ENCODE measurements around the gene KCNQ5. TPM values are rescaled to one million over a fixed set of nuclear protein-coding genes. Genes with fewer than 3 reads are reported as not detected.
"Not testable (repeated sequence)": the region's sequence is repeated elsewhere in the genome, so short reads cannot be mapped to it uniquely, and the experiment has no call there.

Gene KCNQ5
- 0.18 and 0.31 TPM in 2 replicates for total RNA-seq (2014; rRNA removed; shearing (Covaris generic))

DNA sequence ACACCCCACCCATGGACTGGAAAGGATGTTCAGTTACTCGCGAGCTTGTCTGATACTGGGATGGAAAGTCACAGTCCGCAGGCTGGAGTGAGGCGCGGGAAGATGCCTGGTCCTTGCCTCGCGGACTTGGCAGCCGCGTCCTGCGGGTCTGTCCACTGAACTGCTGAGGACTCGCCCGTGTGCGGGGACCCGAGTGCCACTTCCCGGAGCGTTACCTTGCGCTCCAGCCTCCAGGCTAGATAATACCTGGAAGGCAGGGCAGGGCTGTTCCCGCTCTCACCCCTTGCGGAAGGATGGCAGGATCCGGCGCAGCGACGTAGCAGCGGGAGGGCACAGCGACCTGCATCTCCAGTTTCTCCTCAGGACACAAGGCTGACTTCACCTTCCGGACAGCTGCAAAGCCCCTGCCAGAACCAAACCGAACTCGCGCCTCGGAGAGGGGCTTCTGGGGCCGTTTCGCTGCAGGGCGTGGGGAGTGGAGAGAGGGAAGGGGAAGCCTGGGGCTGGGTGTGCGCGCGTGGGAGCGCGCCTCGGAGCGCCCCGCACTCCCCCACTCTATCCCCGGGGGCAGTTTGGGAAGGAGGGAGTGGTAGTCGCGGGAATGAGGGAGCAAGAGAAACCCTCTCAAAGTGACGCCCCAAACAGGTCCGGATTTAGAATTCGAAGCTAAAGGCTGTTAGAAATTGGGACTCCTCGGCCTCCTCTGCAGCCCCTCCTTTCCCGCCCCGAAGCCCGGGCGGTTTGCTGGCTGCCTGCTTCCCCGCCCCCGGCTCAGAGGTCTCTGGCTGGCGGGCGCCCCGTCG lies at the start of gene KCNQ5:
TSS of gene KCNQ5 (plus strand) at position 774 of the 803 bp plus-strand sequence.
- peaks cover 54% of the 10 kb centered on the region for H3K27me3 ChIP-seq (ENCODE audit: control insufficient read depth, insufficient read depth, low read length)

DNA sequence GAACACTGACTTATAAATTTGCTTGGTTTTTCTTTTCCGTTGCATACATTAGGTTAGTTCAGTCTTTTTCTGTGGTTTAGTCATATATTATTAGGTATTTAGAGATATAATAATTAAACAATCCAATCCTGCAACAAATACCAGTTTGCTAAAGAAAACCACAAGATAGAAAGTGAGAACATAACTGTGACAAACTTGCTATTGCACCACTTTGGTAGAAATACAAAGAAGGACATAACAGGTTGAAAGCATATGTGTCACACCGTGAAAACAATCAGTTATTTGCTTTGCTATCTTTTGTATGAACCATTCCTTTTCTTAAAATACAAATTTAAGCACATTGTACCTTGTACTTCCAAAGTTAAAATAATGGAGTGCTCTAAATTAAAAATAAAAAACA lies 42.0 kb upstream of the KCNQ5 start:
- DNase-seq: no peak
- no peaks in the 10 kb centered on the region for H3K36me3 ChIP-seq (replicated peaks; ENCODE audit: control insufficient read depth, insufficient read depth, low read length)
- no peak overlapping the region for H3K4me3 ChIP-seq (ENCODE audit: insufficient read depth, low read depth, low read length)
- H3K27me3 ChIP-seq (ENCODE audit: control insufficient read depth, insufficient read depth, low read length): no peaks in the 10 kb centered on the region

More for the DNA sequence above, at the start of gene KCNQ5:
- H3K4me3 ChIP-seq (ENCODE audit: insufficient read depth, low read depth, low read length): peak within 1 kb of the TSS; percentile 52
- no peaks in the 10 kb centered on the region for H3K36me3 ChIP-seq (replicated peaks; ENCODE audit: control insufficient read depth, insufficient read depth, low read length)
- peak; percentile 73 for DNase-seq

DNA sequence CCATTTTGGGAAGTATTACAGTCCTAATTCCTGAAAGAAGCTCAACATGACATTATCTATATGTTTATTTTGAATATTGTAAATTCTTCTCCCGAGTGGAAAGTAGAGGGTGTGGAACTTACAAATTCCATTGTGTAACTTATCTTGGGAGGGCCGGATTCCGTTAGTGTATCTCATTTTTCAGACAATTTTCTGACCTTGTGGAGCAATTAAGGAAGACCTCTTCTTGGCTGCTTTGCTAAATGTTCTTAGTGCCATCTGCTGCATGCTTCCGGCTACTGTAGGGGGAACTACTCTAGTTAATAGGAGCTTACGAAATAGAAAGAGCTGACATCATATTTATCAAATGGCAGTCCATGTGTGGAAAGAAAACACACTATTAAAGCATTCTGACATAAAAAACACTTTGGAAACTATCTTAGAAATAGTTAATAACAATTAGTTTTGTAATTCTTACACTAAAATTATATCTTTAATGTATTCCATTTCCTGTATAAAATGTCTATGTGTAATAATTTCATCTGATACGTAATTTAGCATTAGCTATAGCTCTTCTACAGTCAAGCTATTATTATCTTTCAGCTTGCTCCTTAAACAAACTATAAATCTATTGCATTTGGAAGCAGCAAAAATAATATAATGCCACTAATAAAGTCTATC lies 41.5 kb upstream of the KCNQ5 start:
- H3K36me3 ChIP-seq (replicated peaks; ENCODE audit: control insufficient read depth, insufficient read depth, low read length): no peaks in the 10 kb centered on the region
- no peak overlapping the region for H3K4me3 ChIP-seq (ENCODE audit: insufficient read depth, low read depth, low read length)
- H3K27me3 ChIP-seq (ENCODE audit: control insufficient read depth, insufficient read depth, low read length): no peaks in the 10 kb centered on the region
- peak; percentile 7 for DNase-seq

DNA sequence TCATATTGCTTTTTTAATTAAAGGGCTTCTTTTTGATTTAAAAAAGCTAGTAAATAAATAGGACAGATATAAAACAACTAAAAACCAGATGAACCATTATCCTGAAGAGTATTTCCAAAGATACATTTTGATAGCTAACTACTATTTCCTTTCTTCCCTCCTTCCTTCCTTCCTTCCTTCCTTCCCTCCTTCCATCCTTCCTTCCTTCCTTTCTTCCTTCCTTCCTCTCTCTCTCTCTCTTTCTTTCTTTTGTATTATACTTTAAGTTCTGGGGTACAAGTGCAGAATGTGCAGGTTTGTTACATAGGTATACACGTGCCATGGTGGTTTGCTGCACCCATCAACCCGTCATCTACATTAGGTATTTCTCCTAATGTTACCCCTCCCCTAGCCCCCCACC lies 40.9 kb upstream of the KCNQ5 start:
- H3K36me3 ChIP-seq (replicated peaks; ENCODE audit: control insufficient read depth, insufficient read depth, low read length); H3K27me3 ChIP-seq (ENCODE audit: control insufficient read depth, insufficient read depth, low read length); H3K4me3 ChIP-seq (ENCODE audit: insufficient read depth, low read depth, low read length); DNase-seq: not testable (repeated sequence)

DNA sequence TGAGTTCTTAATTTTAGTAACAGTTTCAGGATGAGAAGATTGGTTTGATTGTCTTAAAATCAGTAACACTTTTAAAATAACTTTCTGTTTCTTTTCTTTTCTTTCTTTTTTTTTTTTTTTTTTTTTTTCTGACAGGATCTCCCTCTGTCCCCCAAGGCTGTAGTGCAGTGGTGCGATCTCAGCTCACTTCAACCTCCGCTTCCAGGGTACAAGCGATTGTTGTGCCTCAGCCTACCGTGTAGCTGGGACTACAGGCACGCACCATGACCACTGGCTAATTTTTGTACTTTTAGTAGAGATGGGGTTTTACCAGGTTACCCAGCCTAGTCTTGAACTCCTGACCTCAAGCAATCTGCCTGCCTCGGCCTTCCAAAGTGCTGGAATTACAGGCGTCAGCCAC lies 33.7 kb upstream of the KCNQ5 start:
- DNase-seq: no peak
- Histone ChIP-seq H3K36me3 (replicated peaks; ENCODE audit: control insufficient read depth, insufficient read depth, low read length) (no peaks in the 10 kb centered on the region), H3K27me3 (ENCODE audit: control insufficient read depth, insufficient read depth, low read length) (no peaks in the 10 kb centered on the region), H3K4me3 (ENCODE audit: insufficient read depth, low read depth, low read length) (no peak overlapping the region)

DNA sequence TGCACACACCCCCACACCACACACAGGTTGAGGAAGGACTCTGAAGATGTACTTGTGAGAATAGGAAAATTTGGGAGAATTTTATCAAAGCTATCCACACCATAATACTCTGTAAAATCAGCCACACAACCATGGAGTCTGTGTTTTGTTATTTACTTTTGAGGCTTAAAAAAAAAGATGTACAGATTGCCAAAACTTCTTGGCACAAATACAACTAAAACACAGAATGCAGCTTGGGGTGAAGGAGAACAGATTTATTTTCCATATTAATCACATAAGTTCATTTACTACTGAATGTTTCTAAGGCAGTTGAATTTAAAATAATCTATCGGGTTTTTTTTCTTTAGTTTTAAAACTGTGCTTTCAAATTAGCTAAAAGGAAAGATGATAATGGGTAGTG lies 32.8 kb upstream of the KCNQ5 start:
- no peaks in the 10 kb centered on the region for H3K27me3 ChIP-seq (ENCODE audit: control insufficient read depth, insufficient read depth, low read length)
- no peaks in the 10 kb centered on the region for H3K36me3 ChIP-seq (replicated peaks; ENCODE audit: control insufficient read depth, insufficient read depth, low read length)
- DNase-seq: no peak
- H3K4me3 ChIP-seq (ENCODE audit: insufficient read depth, low read depth, low read length): no peak overlapping the region

DNA sequence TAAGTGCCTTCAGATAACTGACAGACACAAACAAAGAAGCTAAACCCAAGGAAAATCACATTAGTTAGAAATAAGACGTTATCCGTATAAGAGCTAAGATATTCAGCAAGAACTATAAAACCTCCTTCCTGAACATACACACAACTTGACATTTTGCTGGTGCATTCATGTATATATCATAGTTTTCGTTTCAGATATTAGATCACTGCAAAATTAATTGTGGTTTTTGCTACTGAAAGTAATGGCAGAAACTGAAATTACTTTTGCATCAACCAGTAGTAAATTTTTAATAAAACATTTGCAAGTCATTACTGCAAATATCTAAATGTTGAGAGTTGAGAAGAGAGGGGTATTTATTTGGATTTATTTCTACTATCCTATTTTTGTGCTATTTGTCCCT lies 26.1 kb upstream of the KCNQ5 start:
- no peak for DNase-seq
- no peaks in the 10 kb centered on the region for H3K36me3 ChIP-seq (replicated peaks; ENCODE audit: control insufficient read depth, insufficient read depth, low read length)

DNA sequence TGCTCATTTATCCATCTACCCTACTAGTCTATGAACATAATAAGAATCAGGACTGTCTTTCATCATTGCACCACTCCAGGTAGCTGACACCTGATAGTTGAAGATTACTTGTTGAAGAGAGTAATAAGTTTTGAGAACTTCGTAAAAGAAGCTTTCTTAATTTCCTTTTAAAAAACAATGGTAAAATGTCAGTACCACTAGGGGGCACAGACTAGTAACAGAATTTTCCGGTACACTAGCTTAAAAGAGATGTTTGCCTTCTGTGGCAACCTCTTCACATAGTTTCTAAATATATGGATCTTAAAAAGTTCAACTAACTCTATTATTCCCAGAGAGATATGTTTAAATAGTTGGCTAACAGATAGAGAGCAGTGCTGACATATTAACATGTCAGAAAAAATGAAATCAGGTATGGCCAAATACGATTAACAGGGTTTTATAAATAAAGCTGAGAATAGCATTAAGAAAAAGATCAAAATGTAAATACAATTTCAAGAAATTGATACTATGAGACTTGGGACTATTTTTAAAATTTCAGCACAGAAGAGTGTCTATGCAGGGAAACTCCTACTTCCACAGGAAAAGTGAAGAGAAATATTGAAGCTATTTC lies 5.4 kb upstream of the KCNQ5 start:
- peaks cover 28% of the 10 kb centered on the region for H3K27me3 ChIP-seq (ENCODE audit: control insufficient read depth, insufficient read depth, low read length)
- no peak overlapping the region for H3K4me3 ChIP-seq (ENCODE audit: insufficient read depth, low read depth, low read length)
- DNase-seq: no peak
- H3K36me3 ChIP-seq (replicated peaks; ENCODE audit: control insufficient read depth, insufficient read depth, low read length): no peaks in the 10 kb centered on the region

More for the DNA sequence above, 26.1 kb upstream of the KCNQ5 start:
- H3K27me3 ChIP-seq (ENCODE audit: control insufficient read depth, insufficient read depth, low read length): no peaks in the 10 kb centered on the region
- H3K4me3 ChIP-seq (ENCODE audit: insufficient read depth, low read depth, low read length): no peak overlapping the region

DNA sequence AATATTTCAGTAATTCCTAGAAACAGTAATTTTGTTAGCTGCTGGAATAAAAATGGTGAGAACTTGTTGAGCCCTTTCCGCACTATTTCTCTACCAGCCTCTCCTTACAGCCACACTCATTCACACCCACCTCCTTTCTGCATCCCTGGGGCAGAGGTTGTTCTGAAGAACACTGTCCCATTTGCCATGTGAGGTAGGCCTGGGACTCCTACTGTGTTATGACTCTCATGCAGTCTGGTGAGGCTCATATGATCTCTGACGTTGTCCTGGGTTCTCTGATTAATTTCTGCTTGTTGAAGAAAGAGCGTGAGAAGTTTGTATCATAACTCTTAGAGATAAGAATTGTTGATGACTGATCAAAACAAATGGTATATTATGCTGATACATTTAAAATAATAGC lies 4.1 kb upstream of the KCNQ5 start:
- no peak overlapping the region for H3K4me3 ChIP-seq (ENCODE audit: insufficient read depth, low read depth, low read length)
- H3K36me3 ChIP-seq (replicated peaks; ENCODE audit: control insufficient read depth, insufficient read depth, low read length): no peaks in the 10 kb centered on the region
- no peak for DNase-seq
- H3K27me3 ChIP-seq (ENCODE audit: control insufficient read depth, insufficient read depth, low read length): peaks cover 40% of the 10 kb centered on the region

DNA sequence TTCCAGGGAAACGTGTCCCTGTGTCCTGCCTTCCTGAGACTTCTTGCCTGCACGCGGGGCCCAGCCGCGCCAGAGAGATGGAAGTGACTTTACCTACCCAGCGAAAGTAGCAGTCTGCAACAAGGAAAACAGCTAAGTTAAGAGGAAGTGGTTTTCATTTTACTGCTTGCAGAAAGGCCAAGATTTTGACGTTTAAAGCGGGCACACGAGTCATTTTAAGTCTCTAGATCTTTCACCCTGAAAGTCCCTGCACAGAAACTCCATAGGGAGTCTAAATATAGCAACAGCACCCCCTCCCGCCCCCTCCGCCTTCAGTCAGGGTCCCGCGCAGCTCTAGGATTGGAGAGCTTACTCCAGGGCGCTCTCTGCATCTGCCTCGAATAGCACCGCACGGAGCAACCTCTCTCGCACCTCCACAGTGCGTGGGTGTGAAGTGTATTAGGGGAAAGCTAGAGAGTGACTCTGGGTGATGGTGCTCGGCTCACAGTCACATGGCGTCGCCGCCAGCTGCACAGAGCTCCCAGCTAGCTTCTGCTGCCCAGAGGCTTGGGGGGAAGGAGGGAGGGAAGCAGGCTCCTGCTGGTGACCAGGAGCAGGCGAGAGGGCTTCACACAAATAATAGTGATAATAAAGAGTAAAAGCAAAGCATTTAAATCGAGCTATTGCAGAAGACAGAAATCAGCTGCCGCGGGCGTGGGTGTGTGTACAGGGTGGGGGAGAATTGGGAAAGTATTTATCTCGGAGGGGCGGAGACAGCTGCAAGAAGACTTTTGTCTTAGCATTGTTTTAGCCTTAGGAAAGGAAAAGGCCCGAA lies 1.8 kb upstream of the KCNQ5 start:
- Histone ChIP-seq H3K4me3 (ENCODE audit: insufficient read depth, low read depth, low read length) (peak overlapping the region; percentile 39), H3K36me3 (replicated peaks; ENCODE audit: control insufficient read depth, insufficient read depth, low read length) (no peaks in the 10 kb centered on the region), H3K27me3 (ENCODE audit: control insufficient read depth, insufficient read depth, low read length) (peaks cover 54% of the 10 kb centered on the region)
- peak; percentile 60 for DNase-seq

DNA sequence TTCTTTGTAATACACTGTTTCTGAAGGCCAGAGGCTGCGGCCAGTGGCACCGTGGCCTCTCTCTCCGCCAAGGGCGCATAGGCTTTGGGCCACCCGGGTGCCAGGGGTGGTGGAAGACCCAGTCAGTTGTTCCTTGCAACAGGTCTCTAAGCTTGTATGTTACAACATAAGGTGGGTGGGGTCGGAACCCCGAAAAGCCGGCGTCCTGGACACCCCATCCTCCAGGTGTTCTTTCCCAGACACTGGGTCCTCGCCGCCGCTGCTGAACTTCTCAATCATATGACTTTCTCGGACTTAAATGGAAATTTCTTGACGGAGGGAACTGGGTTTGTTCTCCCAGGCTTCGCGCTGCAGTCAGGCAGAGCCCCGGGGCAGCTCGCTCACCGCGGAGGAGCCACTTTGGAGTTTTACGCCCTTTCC lies 983 bp upstream of the KCNQ5 start:
- Histone ChIP-seq H3K27me3 (ENCODE audit: control insufficient read depth, insufficient read depth, low read length) (peaks cover 54% of the 10 kb centered on the region), H3K36me3 (replicated peaks; ENCODE audit: control insufficient read depth, insufficient read depth, low read length) (no peaks in the 10 kb centered on the region), H3K4me3 (ENCODE audit: insufficient read depth, low read depth, low read length) (peak overlapping the region; percentile 52)
- DNase-seq: peak; percentile 41

DNA sequence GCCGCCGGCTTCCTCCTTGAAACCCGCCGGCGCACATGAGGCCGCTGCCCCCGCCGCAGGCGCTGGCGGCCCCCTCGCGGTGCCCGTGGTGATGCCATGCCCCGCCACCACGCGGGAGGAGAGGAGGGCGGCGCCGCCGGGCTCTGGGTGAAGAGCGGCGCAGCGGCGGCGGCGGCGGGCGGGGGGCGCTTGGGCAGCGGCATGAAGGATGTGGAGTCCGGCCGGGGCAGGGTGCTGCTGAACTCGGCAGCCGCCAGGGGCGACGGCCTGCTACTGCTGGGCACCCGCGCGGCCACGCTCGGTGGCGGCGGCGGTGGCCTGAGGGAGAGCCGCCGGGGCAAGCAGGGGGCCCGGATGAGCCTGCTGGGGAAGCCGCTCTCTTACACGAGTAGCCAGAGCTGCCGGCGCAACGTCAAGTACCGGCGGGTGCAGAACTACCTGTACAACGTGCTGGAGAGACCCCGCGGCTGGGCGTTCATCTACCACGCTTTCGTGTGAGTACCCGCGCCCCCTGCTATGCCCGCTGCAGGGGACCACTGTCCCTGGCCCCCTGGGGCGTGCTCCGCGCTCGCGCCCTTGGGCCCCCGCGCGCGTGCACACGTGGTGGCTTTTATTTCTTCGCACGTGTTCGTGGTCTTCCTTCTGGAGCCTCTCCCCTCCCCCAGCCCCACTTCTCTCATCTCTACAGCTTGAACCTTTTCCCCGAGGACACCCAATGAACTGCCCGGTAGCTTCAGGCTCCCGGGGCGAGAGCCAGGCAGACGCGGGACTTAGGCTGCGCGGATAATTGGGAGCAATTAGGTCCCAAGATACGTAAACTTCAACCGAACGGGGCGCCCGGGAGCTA lies 453 bp downstream of the KCNQ5 start:
- peak overlapping the region; percentile 52 for H3K4me3 ChIP-seq (ENCODE audit: insufficient read depth, low read depth, low read length)
- peaks cover 54% of the 10 kb centered on the region for H3K27me3 ChIP-seq (ENCODE audit: control insufficient read depth, insufficient read depth, low read length)
- no peaks in the 10 kb centered on the region for H3K36me3 ChIP-seq (replicated peaks; ENCODE audit: control insufficient read depth, insufficient read depth, low read length)
- DNase-seq: peak; percentile 80

DNA sequence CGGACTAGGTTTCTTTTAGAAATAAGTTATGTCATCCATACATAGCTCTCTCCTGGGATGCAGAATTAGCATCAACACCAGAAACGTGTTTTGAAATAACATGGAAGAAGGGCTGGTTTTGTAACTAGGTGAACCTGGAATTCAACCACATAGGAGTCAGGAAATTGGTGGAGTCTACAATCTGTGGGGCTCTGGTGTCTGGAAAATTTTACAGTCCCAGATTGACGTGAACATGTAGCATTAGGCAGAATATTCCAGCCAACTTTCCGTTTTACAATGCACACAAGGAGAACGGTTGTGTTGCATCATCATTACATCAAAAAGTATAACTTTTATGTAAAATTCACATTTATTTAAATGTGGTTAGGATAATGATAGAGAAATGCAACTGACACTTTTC lies 1.9 kb downstream of the KCNQ5 start:
- Histone ChIP-seq H3K4me3 (ENCODE audit: insufficient read depth, low read depth, low read length) (no peak overlapping the region), H3K27me3 (ENCODE audit: control insufficient read depth, insufficient read depth, low read length) (peaks cover 52% of the 10 kb centered on the region), H3K36me3 (replicated peaks; ENCODE audit: control insufficient read depth, insufficient read depth, low read length) (no peaks in the 10 kb centered on the region)
- DNase-seq: no peak

All from H7 (cell line).